ENCODE measurements around the gene ORC6.
"Not testable (repeated sequence)": the region's sequence is repeated elsewhere in the genome, so short reads cannot be mapped to it uniquely, and the experiment has no call there.

ORC6 gene

GRCh38 chr16:46689365-46690280 lies at the start of gene ORC6:
ORC6 (plus strand) TSS chr16:46689659; CDS start chr16:46689706, 47 bp downstream.
- in situ Hi-C loops (cut with HindIII; ENCODE audit: low sequenced_read_pairs): no loop called here

- in situ Hi-C loops (cut with HindIII; ENCODE audit: low sequenced_read_pairs): no loop called here
Measured at GRCh38 chr16:46648656-46649055, 40.8 kb upstream of the ORC6 start.

GRCh38 chr16:46649588-46650253 lies 39.7 kb upstream of the ORC6 start:
- in situ Hi-C loops (cut with HindIII; ENCODE audit: low sequenced_read_pairs): no loop called here

- in situ Hi-C loops (cut with HindIII; ENCODE audit: low sequenced_read_pairs): no loop called here
Measured at GRCh38 chr16:46650254-46650623, 39.2 kb upstream of the ORC6 start.

GRCh38 chr16:46651305-46651704 lies 38.2 kb upstream of the ORC6 start:
- in situ Hi-C loops (cut with HindIII; ENCODE audit: low sequenced_read_pairs): no loop called here

- in situ Hi-C loops (cut with HindIII; ENCODE audit: low sequenced_read_pairs): no loop called here
Measured at GRCh38 chr16:46658925-46659324, 30.5 kb upstream of the ORC6 start.

GRCh38 chr16:46662123-46662522 lies 27.3 kb upstream of the ORC6 start:
- in situ Hi-C loops (cut with HindIII; ENCODE audit: low sequenced_read_pairs): no loop called here

GRCh38 chr16:46673320-46674013 lies 16.0 kb upstream of the ORC6 start:
- in situ Hi-C loops (cut with HindIII; ENCODE audit: low sequenced_read_pairs): no loop called here

- in situ Hi-C loops (cut with HindIII; ENCODE audit: low sequenced_read_pairs): not testable (repeated sequence)
Measured at GRCh38 chr16:46677943-46678342, 11.5 kb upstream of the ORC6 start.

GRCh38 chr16:46681867-46682266 lies 7.6 kb upstream of the ORC6 start:
- in situ Hi-C loops (cut with HindIII; ENCODE audit: low sequenced_read_pairs): not testable (repeated sequence)

- in situ Hi-C loops (cut with HindIII; ENCODE audit: low sequenced_read_pairs): no loop called here
Measured at GRCh38 chr16:46686815-46687473, 2.5 kb upstream of the ORC6 start.

GRCh38 chr16:46687486-46687885 lies 2.0 kb upstream of the ORC6 start:
- in situ Hi-C loops (cut with HindIII; ENCODE audit: low sequenced_read_pairs): no loop called here

GRCh38 chr16:46688101-46688653 lies 1.3 kb upstream of the ORC6 start:
- in situ Hi-C loops (cut with HindIII; ENCODE audit: low sequenced_read_pairs): no loop called here

- in situ Hi-C loops (cut with HindIII; ENCODE audit: low sequenced_read_pairs): no loop called here
Measured at GRCh38 chr16:46688654-46689364, 650 bp upstream of the ORC6 start, which contains the start of gene VPS35. VPS35 (minus strand) TSS chr16:46689178; CDS start chr16:46689133, 45 bp downstream.

- in situ Hi-C loops (cut with HindIII; ENCODE audit: low sequenced_read_pairs): no loop called here
Measured at GRCh38 chr16:46690281-46691178, 1.1 kb downstream of the ORC6 start.

GRCh38 chr16:46691726-46692125 lies 2.3 kb downstream of the ORC6 start:
- in situ Hi-C loops (cut with HindIII; ENCODE audit: low sequenced_read_pairs): no loop called here

GRCh38 chr16:46693598-46693997 lies 4.1 kb downstream of the ORC6 start:
- in situ Hi-C loops (cut with HindIII; ENCODE audit: low sequenced_read_pairs): no loop called here

- in situ Hi-C loops (cut with HindIII; ENCODE audit: low sequenced_read_pairs): no loop called here
Measured at GRCh38 chr16:46695937-46696336, 6.5 kb downstream of the ORC6 start.

GRCh38 chr16:46696957-46697356 lies 7.5 kb downstream of the ORC6 start:
- in situ Hi-C loops (cut with HindIII; ENCODE audit: low sequenced_read_pairs): no loop called here
